ENCODE results near the gene RPL11. TPM values are rescaled to one million over a fixed set of nuclear protein-coding genes. Genes with fewer than 3 reads are reported as not detected.

Gene RPL11
- polyA plus RNA-seq, 1 donor (not counting 4 experiments of a cell fraction or from before 2014, with no cell fraction given) = 2,447 TPM

DNA sequence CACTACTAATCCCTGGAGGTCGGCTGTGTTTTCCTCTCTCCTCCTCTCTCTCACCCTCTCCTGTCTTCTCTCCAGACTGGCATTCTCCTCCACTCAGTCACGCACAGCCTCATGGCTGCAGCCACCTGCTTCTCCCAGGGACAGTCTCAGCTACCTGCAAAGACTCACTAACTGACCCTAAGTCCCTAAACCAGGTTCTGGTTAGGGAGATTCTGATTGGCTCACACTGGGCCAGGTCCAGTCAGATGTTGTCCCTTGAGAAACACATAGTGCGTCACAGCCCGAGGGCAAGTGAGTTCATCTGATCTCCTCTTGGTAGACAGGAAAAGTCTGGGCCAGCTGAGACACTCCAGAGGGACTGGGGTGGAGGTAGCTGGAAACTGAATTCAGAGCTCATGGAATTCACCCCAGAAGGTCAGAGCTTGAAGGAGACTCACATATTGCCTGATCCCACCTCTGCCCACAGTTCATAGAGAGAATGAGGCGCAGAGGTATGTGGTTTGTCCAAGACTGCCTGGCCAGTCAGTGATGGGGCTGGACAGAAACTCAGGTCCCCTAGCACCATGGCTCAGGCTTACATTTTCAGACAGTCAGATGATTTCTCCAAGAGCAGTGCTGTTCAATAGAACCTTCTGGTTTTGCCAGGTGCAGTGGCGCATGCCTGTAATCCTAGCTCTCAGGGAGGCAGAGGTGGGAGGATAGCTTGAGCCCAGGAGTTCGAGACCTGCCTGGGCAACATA, 40.4 kb upstream of the RPL11 start:
- no peaks in the 10 kb centered on the region for H3K27me3 ChIP-seq (ENCODE audit: control insufficient read depth, extremely low read depth, insufficient read depth, low read length)
- no peak overlapping the region for H3K27ac ChIP-seq (ENCODE audit: control insufficient read depth, insufficient read depth, low read length)
- no peaks in the 10 kb centered on the region for H4K20me1 ChIP-seq (ENCODE audit: control insufficient read depth, extremely low read depth, insufficient read depth, low read length)
- no peak overlapping the region for H3K4me3 ChIP-seq (ENCODE audit: control insufficient read depth in 2 of 3, extremely low read depth in 1 of 3, insufficient read depth in 2 of 3, low read depth in 1 of 3, low read length in 3 of 3)
- H3K9ac ChIP-seq (ENCODE audit: control insufficient read depth, extremely low read depth, insufficient read depth, low read length) = no peak overlapping the region
- no peak overlapping the region for H2AFZ ChIP-seq (ENCODE audit: control insufficient read depth, low read length)
- FAIRE-seq (no peak), DNase-seq (ENCODE audit: low read depth, low spot score) (peak; percentile 45)
- peaks cover 8% of the 10 kb centered on the region for H3K4me1 ChIP-seq (ENCODE audit: control insufficient read depth, extremely low read depth, insufficient read depth, low read length)
- H3K4me2 ChIP-seq (ENCODE audit: control insufficient read depth, extremely low read depth, insufficient read depth, low read depth, low read length) = no peak overlapping the region
- dilution Hi-C loops (cut with MboI; ENCODE audit: extremely low pct_ligation_motif_present, low sequenced_read_pairs) = no loop called here
- H3K79me2 ChIP-seq (ENCODE audit: control insufficient read depth, insufficient read depth, low read length) = no peaks in the 10 kb centered on the region
- no peaks in the 10 kb centered on the region for H3K9me1 ChIP-seq (ENCODE audit: control insufficient read depth, extremely low read depth, insufficient read depth, low read length)
- TF ChIP-seq, protein P1, sequence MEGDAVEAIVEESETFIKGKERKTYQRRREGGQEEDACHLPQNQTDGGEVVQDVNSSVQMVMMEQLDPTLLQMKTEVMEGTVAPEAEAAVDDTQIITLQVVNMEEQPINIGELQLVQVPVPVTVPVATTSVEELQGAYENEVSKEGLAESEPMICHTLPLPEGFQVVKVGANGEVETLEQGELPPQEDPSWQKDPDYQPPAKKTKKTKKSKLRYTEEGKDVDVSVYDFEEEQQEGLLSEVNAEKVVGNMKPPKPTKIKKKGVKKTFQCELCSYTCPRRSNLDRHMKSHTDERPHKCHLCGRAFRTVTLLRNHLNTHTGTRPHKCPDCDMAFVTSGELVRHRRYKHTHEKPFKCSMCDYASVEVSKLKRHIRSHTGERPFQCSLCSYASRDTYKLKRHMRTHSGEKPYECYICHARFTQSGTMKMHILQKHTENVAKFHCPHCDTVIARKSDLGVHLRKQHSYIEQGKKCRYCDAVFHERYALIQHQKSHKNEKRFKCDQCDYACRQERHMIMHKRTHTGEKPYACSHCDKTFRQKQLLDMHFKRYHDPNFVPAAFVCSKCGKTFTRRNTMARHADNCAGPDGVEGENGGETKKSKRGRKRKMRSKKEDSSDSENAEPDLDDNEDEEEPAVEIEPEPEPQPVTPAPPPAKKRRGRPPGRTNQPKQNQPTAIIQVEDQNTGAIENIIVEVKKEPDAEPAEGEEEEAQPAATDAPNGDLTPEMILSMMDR (optimal IDR thresholded peaks at IDR 0.05 in 1 of 3, IDR thresholded peaks at IDR 0.05 in 1 of 3, conservative IDR thresholded peaks at IDR 0.05 in 1 of 3; ENCODE audit: extremely low read depth in 1 of 3, insufficient read depth in 2 of 3, low read length in 3 of 3) = no peak
- TF ChIP-seq EZH2 (IDR thresholded peaks at IDR 0.05; ENCODE audit: low read length) = no peak
- no peaks in the 10 kb centered on the region for H3K9me3 ChIP-seq (ENCODE audit: control insufficient read depth, low read depth, low read length)
- no peaks in the 10 kb centered on the region for H3K36me3 ChIP-seq (ENCODE audit: control insufficient read depth in 2 of 2, extremely low read depth in 1 of 2, insufficient read depth in 2 of 2, low read length in 2 of 2)

DNA sequence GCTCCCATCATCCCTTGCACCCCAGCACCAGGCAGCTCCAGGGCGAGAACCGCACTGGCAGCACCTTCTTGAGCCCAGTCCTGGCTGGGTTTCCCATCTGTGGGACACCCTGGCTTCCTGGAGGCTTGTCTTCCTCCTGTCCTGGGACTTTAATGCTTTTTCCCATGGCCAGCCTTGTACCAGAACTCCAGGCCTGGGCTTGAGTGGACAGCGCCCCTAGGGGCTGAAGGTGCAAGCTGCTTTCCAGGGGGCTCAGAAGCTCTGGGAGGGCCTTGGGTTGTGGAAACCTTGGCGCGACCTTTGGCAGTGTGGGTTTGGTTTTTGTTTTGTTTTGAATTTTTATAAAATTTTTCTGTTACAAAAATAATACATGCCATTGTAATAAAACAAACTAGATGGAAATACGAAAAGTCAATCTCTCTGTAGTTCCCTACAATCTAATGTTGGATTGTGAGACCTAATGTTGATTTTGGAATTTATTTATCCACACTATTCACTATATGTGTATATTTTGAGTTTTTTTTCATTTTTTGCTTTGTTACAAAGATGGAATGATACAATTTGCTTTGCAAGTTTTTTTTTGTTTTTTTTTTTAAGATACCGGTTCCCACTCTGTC, 33.8 kb upstream of the RPL11 start:
- DNase-seq (ENCODE audit: low read depth, low spot score) = no peak
- Histone ChIP-seq H2AFZ (ENCODE audit: control insufficient read depth, low read length) (no peak overlapping the region), H3K9ac (ENCODE audit: control insufficient read depth, extremely low read depth, insufficient read depth, low read length) (no peak overlapping the region), H3K9me3 (ENCODE audit: control insufficient read depth, low read depth, low read length) (no peaks in the 10 kb centered on the region), H3K4me1 (ENCODE audit: control insufficient read depth, extremely low read depth, insufficient read depth, low read length) (peaks cover 11% of the 10 kb centered on the region), H3K4me2 (ENCODE audit: control insufficient read depth, extremely low read depth, insufficient read depth, low read depth, low read length) (no peak overlapping the region), H4K20me1 (ENCODE audit: control insufficient read depth, extremely low read depth, insufficient read depth, low read length) (no peaks in the 10 kb centered on the region), H3K27ac (ENCODE audit: control insufficient read depth, insufficient read depth, low read length) (no peak overlapping the region), H3K4me3 (ENCODE audit: control insufficient read depth in 2 of 3, extremely low read depth in 1 of 3, insufficient read depth in 2 of 3, low read depth in 1 of 3, low read length in 3 of 3) (no peak overlapping the region), H3K36me3 (ENCODE audit: control insufficient read depth in 2 of 2, extremely low read depth in 1 of 2, insufficient read depth in 2 of 2, low read length in 2 of 2) (no peaks in the 10 kb centered on the region), H3K79me2 (ENCODE audit: control insufficient read depth, insufficient read depth, low read length) (no peaks in the 10 kb centered on the region), H3K9me1 (ENCODE audit: control insufficient read depth, extremely low read depth, insufficient read depth, low read length) (no peaks in the 10 kb centered on the region), H3K27me3 (ENCODE audit: control insufficient read depth, extremely low read depth, insufficient read depth, low read length) (no peaks in the 10 kb centered on the region)
- dilution Hi-C loops (cut with MboI; ENCODE audit: extremely low pct_ligation_motif_present, low sequenced_read_pairs) = no loop called here
- no peak for TF ChIP-seq EZH2 (IDR thresholded peaks at IDR 0.05; ENCODE audit: low read length)
- TF ChIP-seq, protein P1 (optimal IDR thresholded peaks at IDR 0.05 in 1 of 3, IDR thresholded peaks at IDR 0.05 in 1 of 3, conservative IDR thresholded peaks at IDR 0.05 in 1 of 3; ENCODE audit: extremely low read depth in 1 of 3, insufficient read depth in 2 of 3, low read length in 3 of 3) = peak; percentile 71 to 91 (median 85)
- peak; percentile 23 for FAIRE-seq

All from keratinocyte (primary cell).